HepG2 (cell line): ENCODE data around the gene GABRG3. TPM values are rescaled to one million over a fixed set of nuclear protein-coding genes. Genes with fewer than 3 reads are reported as not detected.

Experiments used
- ATAC-seq: fragments of 200-7000 bp; cut with Tn5 transposase; 3 replicates; pipeline ENCODE4 v1.9.1; 2020; ENCODE audit warnings: mild to moderate bottlenecking, moderate library complexity
- BruUV-seq: library from RNA; stranded (reverse); fragments of 400-500 nt; replicated peaks from 2 replicates; lab custom pipeline; 2021; lab: Mats Ljungman, UMichigan
- CTCF ChIA-PET: fragments of 300-600 bp; formaldehyde crosslinking; extraction: SDS; loops from one replicate; lab custom pipeline; 2021; ENCODE audit warnings: low total read pairs, inconsistent platforms, low intra/inter-chr PET ratio; lab: Yijun Ruan, JAX
- POLR2A ChIA-PET: fragments of 350-600 bp; sonication (Branson Sonifier 250); formaldehyde crosslinking; loops from one replicate; lab custom pipeline; 2020; ENCODE audit warnings: antibody characterized with exemption, inconsistent platforms; lab: Yijun Ruan, JAX
- DNase-seq: peaks from one replicate; pipeline ENCODE4 v3.0.0-alpha.2; 2015; ENCODE audit warnings: low spot score
- FAIRE-seq: peaks from 3 replicates; lab custom pipeline; 2011; peaks lifted over from hg19 to GRCh38; lab: Jason Lieb, UNC
- H2AFZ ChIP-seq: one replicate; pipeline ENCODE4 v1.6.1; 2011; ENCODE audit warnings: low read length, inconsistent platforms
- H3K27ac ChIP-seq: fragments of 300-600 bp; 3 replicates; pipeline ENCODE4 v1.8.0; 2011; ENCODE audit warnings: mixed run types, mild to moderate bottlenecking, mixed read lengths, low read length, inconsistent platforms; ENCODE audit not compliant: insufficient read depth; ENCODE audit errors: extremely low read length
- H3K27me3 ChIP-seq, 2 experiments: fragments of 200-600 bp in 1 of 2; 2 replicates in 1 of 2; 3 replicates in 1 of 2; pipeline versions ENCODE4 v1.6.0 to v1.8.0; 2011; ENCODE audit warnings: low read length in 2 of 2, mild to moderate bottlenecking in 2 of 2, moderate library complexity in 2 of 2, inconsistent platforms in 1 of 2; ENCODE audit not compliant: insufficient read depth in 2 of 2, control insufficient read depth in 1 of 2
- H3K36me3 ChIP-seq, 2 experiments: fragments of 200-600 bp in 1 of 2; replicated peaks in 1 of 2; 2 replicates in 1 of 2; 3 replicates in 1 of 2; pipeline versions ENCODE4 v1.5.1 to v1.8.0; 2011; ENCODE audit warnings: low read length in 2 of 2, inconsistent platforms in 1 of 2; ENCODE audit not compliant: insufficient read depth in 2 of 2, control insufficient read depth in 1 of 2
- H3K4me1 ChIP-seq: 2 replicates; pipeline ENCODE4 v1.5.1; 2012; ENCODE audit warnings: low read length, inconsistent platforms; ENCODE audit not compliant: insufficient read depth
- H3K4me2 ChIP-seq: 2 replicates; pipeline ENCODE4 v1.6.0; 2011; ENCODE audit warnings: low read depth, low read length, inconsistent platforms
- H3K4me3 ChIP-seq, 3 experiments: fragments of 200-600 bp in 1 of 3; sonication (generic), shearing (Covaris generic) in 1 of 3; replicated peaks in 1 of 3; 2 replicates each; pipeline ENCODE4 v1.5.1; 2011 to 2016; ENCODE audit warnings: low read length in 3 of 3, inconsistent platforms in 2 of 3, low read depth in 2 of 3, mild to moderate bottlenecking in 2 of 3, control low read depth in 1 of 3, mixed read lengths in 1 of 3; ENCODE audit not compliant: insufficient read depth in 1 of 3
- H3K79me2 ChIP-seq: one replicate; pipeline ENCODE4 v1.6.1; 2011; ENCODE audit warnings: low read length, inconsistent platforms; ENCODE audit not compliant: insufficient read depth
- H3K9ac ChIP-seq: 2 replicates; pipeline ENCODE4 v1.6.0; 2011; ENCODE audit warnings: mild to moderate bottlenecking, low read depth, low read length, inconsistent platforms; ENCODE audit not compliant: insufficient read depth
- H3K9me3 ChIP-seq: 2 replicates; pipeline ENCODE4 v1.5.1; 2012; ENCODE audit warnings: mild to moderate bottlenecking, low read length
- H4K20me1 ChIP-seq: 2 replicates; pipeline ENCODE4 v1.6.0; 2011; ENCODE audit warnings: inconsistent platforms, mild to moderate bottlenecking, low read length, moderate library complexity; ENCODE audit not compliant: insufficient read depth
- ATF7 ChIP-seq, 2 experiments: fragments of 450-650 bp in 1 of 2; sonication (generic) in 1 of 2; formaldehyde crosslinking in 1 of 2; IDR thresholded peaks; 2 replicates each; pipeline versions ENCODE4 v1.4.0 to v1.6.1; 2016 to 2020; ENCODE audit warnings: antibody characterized with exemption in 1 of 2, mild to moderate bottlenecking in 1 of 2, missing genetic modification reagents in 1 of 2
- BCL6 ChIP-seq: IDR thresholded peaks from 2 replicates; pipeline ENCODE4 v1.6.1; 2016; ENCODE audit warnings: missing genetic modification reagents, missing compliant biosample characterization
- DNMT1 ChIP-seq: sonication (generic); formaldehyde crosslinking; IDR thresholded peaks from 2 replicates; pipeline ENCODE4 v1.5.1; 2020; ENCODE audit warnings: mild to moderate bottlenecking, missing genetic modification reagents
- FLYWCH1 ChIP-seq: sonication (generic); formaldehyde crosslinking; IDR thresholded peaks from 2 replicates; pipeline ENCODE4 v1.8.1; 2023; ENCODE audit warnings: mild to moderate bottlenecking, missing genetic modification reagents
- HNRNPL ChIP-seq: fragments of 200-400 bp; formaldehyde crosslinking; IDR thresholded peaks from 2 replicates; pipeline ENCODE4 v1.6.1; 2017; ENCODE audit warnings: mild to moderate bottlenecking, low read depth, low read length
- IKZF4 ChIP-seq: sonication (generic); formaldehyde crosslinking; IDR thresholded peaks from 2 replicates; pipeline ENCODE4 v1.5.1; 2020; ENCODE audit warnings: borderline replicate concordance, mild to moderate bottlenecking, low read depth, missing genetic modification reagents; ENCODE audit errors: not compliant biosample characterization
- JDP2 ChIP-seq: sonication (generic); formaldehyde crosslinking; IDR thresholded peaks from 2 replicates; pipeline ENCODE4 v1.8.1; 2022; ENCODE audit warnings: missing genetic modification reagents, borderline replicate concordance
- MAFF ChIP-seq: IDR thresholded peaks from 2 replicates; pipeline ENCODE4 v1.6.1; 2011; ENCODE audit warnings: low read depth, low read length, improper control_type of control experiment
- PITX1 ChIP-seq: sonication (generic); formaldehyde crosslinking; IDR thresholded peaks from 2 replicates; pipeline ENCODE4 v1.5.1; 2020; ENCODE audit warnings: mild to moderate bottlenecking, missing genetic modification reagents
- UBTF ChIP-seq: sonication (generic); formaldehyde crosslinking; IDR thresholded peaks from 2 replicates; pipeline ENCODE4 v1.4.0; 2020; ENCODE audit warnings: mild to moderate bottlenecking, missing genetic modification reagents
- ZNF143 ChIP-seq: sonication (generic); formaldehyde crosslinking; IDR thresholded peaks from 2 replicates; pipeline ENCODE4 v1.4.0; 2020; ENCODE audit warnings: missing genetic modification reagents
- ZNF234 ChIP-seq: sonication (generic); formaldehyde crosslinking; conservative IDR thresholded peaks from 2 replicates; pipeline ENCODE4 v1.5.1; 2020; ENCODE audit warnings: mild to moderate bottlenecking, missing genetic modification reagents
- ZNF235 ChIP-seq: sonication (generic); formaldehyde crosslinking; IDR thresholded peaks from 2 replicates; pipeline ENCODE4 v1.8.1; 2023; ENCODE audit warnings: mild to moderate bottlenecking, missing genetic modification reagents, borderline replicate concordance
- ZNF367 ChIP-seq: sonication (generic); formaldehyde crosslinking; IDR thresholded peaks from 2 replicates; pipeline ENCODE4 v1.4.0; 2020; ENCODE audit warnings: missing genetic modification reagents, borderline replicate concordance
- ZNF383 ChIP-seq: sonication (generic); formaldehyde crosslinking; IDR thresholded peaks from 2 replicates; pipeline ENCODE4 v1.4.0; 2020; ENCODE audit warnings: missing genetic modification reagents, mild to moderate bottlenecking, borderline replicate concordance
- ZNF878 ChIP-seq: sonication (generic); formaldehyde crosslinking; IDR thresholded peaks from 2 replicates; pipeline ENCODE4 v1.8.1; 2023; ENCODE audit warnings: mild to moderate bottlenecking, missing genetic modification reagents, moderate library complexity
- ZSCAN9 ChIP-seq: IDR thresholded peaks from 2 replicates; pipeline ENCODE4 v1.6.1; 2016; ENCODE audit warnings: borderline replicate concordance
- WGBS: methylation state at CpG from one replicate; pipeline ENCODE4 v1.1.6; 2017; ENCODE audit warnings: low lambda C conversion rate; 5-methylcytosine and 5-hydroxymethylcytosine counted together
- in situ Hi-C: cut with HindIII; loops from 2 replicates; pipeline ENCODE4 v1.10.0; 2017; ENCODE audit warnings: low pct_unique_long_range_greater_than_20kb; ENCODE audit not compliant: extremely low pct_ligation_motif_present
- intact Hi-C: fragments of 100-400 bp; cut with micrococcal nuclease; formaldehyde crosslinking; loops from one replicate; pipeline ENCODE4 v1.10.0; 2022; ENCODE audit not compliant: unreplicated experiment
- polyA plus RNA-seq, 8 experiments: library from polyadenylated mRNA; depleted of rRNA in 3 of 8; stranded (reverse) in 7 of 8; unstranded in 1 of 8; fragments of >200 nt; fragmentation: Illumina TruSeq in 4 of 8; extraction: Trizol in 4 of 8; gene quantifications; 2 replicates each; pipeline versions ENCODE4 v1.2.1 to v1.2.3, GENCODE V29; 2011 to 2016; ENCODE audit warnings: low read depth in 4 of 8, missing spikeins in 1 of 8, mixed read lengths in 1 of 8; ENCODE audit not compliant: insufficient read depth in 1 of 8
- total RNA-seq, 5 experiments: library from RNA; depleted of rRNA; stranded (reverse); fragments of >200 nt; fragmentation: Illumina TruSeq; extraction: Trizol; gene quantifications; 2 replicates each; pipeline ENCODE4 v1.2.3, GENCODE V29; 2016; ENCODE audit warnings: low read depth in 1 of 5

The GABRG3 gene
- total and polyA plus RNA-seq, 2 of the 13 experiments (the other 11 are each of a cell fraction or from before 2014, with no cell fraction given): not detected

- TF ChIP-seq ATF7 (IDR thresholded peaks at IDR 0.05) (peak; percentile 90), ATF7 (CRISPR knock-in tag; IDR thresholded peaks at IDR 0.05) (no peak), DNMT1 (CRISPR knock-in tag) (no peak)
Measured at GRCh38 chr15:27448234-27448633, 477.3 kb downstream of the GABRG3 start (continued).

- DNase-seq (no peak), ATAC-seq (no peak), FAIRE-seq (no peak)
- ChIA-PET CTCF (no interaction called here), POLR2A (no interaction called here)
- Histone ChIP-seq H3K4me2 (no peak overlapping the region), H3K36me3 (no peaks in the 10 kb centered on the region), H3K4me1 (no peaks in the 10 kb centered on the region), H3K27me3 (no peaks in the 10 kb centered on the region), H3K4me3 (no peak overlapping the region), H3K9me3 (peaks cover 16% of the 10 kb centered on the region), H2AFZ (no peak overlapping the region), H4K20me1 (no peaks in the 10 kb centered on the region), H3K9ac (no peak overlapping the region), H3K27ac (no peak overlapping the region), H3K79me2 (no peaks in the 10 kb centered on the region)
- in situ Hi-C loops: no loop called here
- no peak for TF ChIP-seq MAFF
- TF ChIP-seq BCL6: no peak
- TF ChIP-seq ZNF235 (CRISPR knock-in tag): no peak
- TF ChIP-seq ZNF878 (CRISPR knock-in tag): no peak
- no TSS peak for BruUV-seq
- intact Hi-C loops: no loop called here
- WGBS: 3% methylated on average over 4 of the region's 4 CpGs
Measured at GRCh38 chr15:27448986-27449385, 478.0 kb downstream of the GABRG3 start.

GRCh38 chr15:27449941-27450340, 479.0 kb downstream of the GABRG3 start:
- H4K20me1 ChIP-seq: no peaks in the 10 kb centered on the region
- H2AFZ ChIP-seq: no peak overlapping the region
- WGBS: 1% methylated on average over 5 of the region's 5 CpGs
- ChIA-PET POLR2A (no interaction called here), CTCF (no interaction called here)
- no peak overlapping the region for H3K4me2 ChIP-seq
- H3K9ac ChIP-seq: no peak overlapping the region
- no peaks in the 10 kb centered on the region for H3K4me1 ChIP-seq
- H3K36me3 ChIP-seq: no peaks in the 10 kb centered on the region
- H3K27ac ChIP-seq: no peak overlapping the region
- ATAC-seq (no peak), FAIRE-seq (no peak), DNase-seq (no peak)
- no peak overlapping the region for H3K4me3 ChIP-seq
- H3K27me3 ChIP-seq: no peaks in the 10 kb centered on the region
- intact Hi-C loops (no loop called here), in situ Hi-C loops (no loop called here)
- BruUV-seq: no TSS peak
- H3K9me3 ChIP-seq: peaks cover 16% of the 10 kb centered on the region
- H3K79me2 ChIP-seq: no peaks in the 10 kb centered on the region
- TF ChIP-seq HNRNPL (no peak), ZSCAN9 (CRISPR knock-in tag) (no peak), FLYWCH1 (CRISPR knock-in tag) (no peak), PITX1 (CRISPR knock-in tag) (no peak), ZNF143 (no peak), IKZF4 (CRISPR knock-in tag) (no peak), JDP2 (no peak), UBTF (CRISPR knock-in tag) (no peak), ZNF367 (CRISPR knock-in tag) (no peak), ZNF234 (CRISPR knock-in tag) (no peak), ZNF383 (no peak)
